Peyer's patch (tissue), 4 donors: Measurements from ENCODE around the gene SCN3B. TPM values are rescaled to one million over a fixed set of nuclear protein-coding genes. Genes with fewer than 3 reads are reported as not detected.

Experiments
- DNase-seq, 3 donors: peaks; one replicate each; pipeline ENCODE4 v3.0.0-alpha.2; 2017 to 2019
- H3K27ac ChIP-seq, 4 donors: fragments of 200-600 bp; sonication (generic); one replicate each; pipeline ENCODE4 v1.5.1; 2016 to 2019
- H3K27me3 ChIP-seq, 2 donors: fragments of 200-600 bp; sonication (generic); one replicate each; pipeline ENCODE4 v1.5.1; 2019
- H3K36me3 ChIP-seq, 3 donors: fragments of 200-600 bp; sonication (generic); one replicate each; pipeline ENCODE4 v1.5.1; 2016 to 2019
- H3K4me1 ChIP-seq, 4 donors: fragments of 200-600 bp; sonication (generic); one replicate each; pipeline ENCODE4 v1.5.1; 2016 to 2019
- H3K4me3 ChIP-seq, 4 donors: fragments of 200-600 bp; sonication (generic); 1 replicate in 3 of 4; 2 replicates in 1 of 4; pipeline ENCODE4 v1.5.1; 2016 to 2019; ENCODE audit warnings: mild to moderate bottlenecking in 1 of 4
- H3K9me3 ChIP-seq, 4 donors: fragments of 200-600 bp; sonication (generic); one replicate each; pipeline ENCODE4 v1.5.1; 2016 to 2019; ENCODE audit warnings: mild to moderate bottlenecking in 1 of 4
- POLR2A ChIP-seq, 2 donors: fragments of 450-650 bp; IDR thresholded peaks; one replicate each; pipeline ENCODE4 v1.5.1; 2017; ENCODE audit warnings: antibody characterized with exemption in 2 of 2, mild to moderate bottlenecking in 2 of 2, moderate library complexity in 2 of 2
- total RNA-seq, 4 donors: library from RNA; depleted of rRNA; stranded (reverse); fragments of >200 nt; gene quantifications; one replicate each; pipeline ENCODE4 v1.1.0, GENCODE V29; 2016
- TF ChIP-seq, protein P1 (sequence below), 6 experiments: fragments of 450-650 bp in 4 of 6; fragments of 200-600 bp in 2 of 6; sonication (generic) in 1 of 6; IDR thresholded peaks; one replicate each; pipeline ENCODE4 v1.5.1; 2017 to 2019; ENCODE audit warnings: antibody characterized with exemption in 6 of 6, mild to moderate bottlenecking in 3 of 6, moderate library complexity in 1 of 6

The SCN3B gene
- total RNA-seq, 4 donors from 2014 or later = 0.80 to 4.4 (median 1.3) TPM

DNA sequence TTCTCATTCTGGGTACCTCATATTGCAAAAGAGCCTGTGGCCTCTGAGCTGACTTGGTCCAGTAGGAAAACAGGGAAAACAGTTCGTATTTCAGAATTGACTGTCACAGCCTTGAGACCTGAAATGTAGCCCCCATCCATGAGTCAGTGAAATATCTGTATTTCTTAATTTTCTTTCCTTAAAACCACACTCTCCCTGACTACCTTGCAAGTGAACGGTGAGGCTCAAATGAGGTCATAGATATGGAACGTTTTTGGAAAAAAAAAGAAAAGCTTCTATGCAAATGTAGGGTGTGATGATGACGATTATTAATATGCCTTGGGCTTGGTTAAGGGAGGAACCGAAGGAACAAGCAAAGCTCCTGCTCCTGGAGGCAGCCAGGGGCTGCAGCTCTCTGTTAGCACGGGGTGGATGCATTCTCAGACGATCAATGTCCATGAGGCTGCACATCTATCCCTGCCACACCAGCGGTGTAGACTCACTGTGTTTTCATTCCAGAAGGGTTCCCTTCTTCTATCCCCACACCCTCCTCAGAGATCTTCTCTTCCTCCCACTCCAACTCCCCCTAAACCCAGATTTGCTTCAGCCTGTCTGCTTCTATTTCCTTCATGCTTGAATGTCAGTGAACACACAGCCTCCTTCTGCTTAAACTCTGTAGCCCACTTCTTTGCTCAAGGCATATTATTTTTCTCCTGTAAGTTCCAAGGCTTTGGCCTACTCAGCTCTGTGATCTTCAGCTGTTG is 29.2 kb upstream of the SCN3B start:
- H3K4me1 ChIP-seq = no peaks in the 10 kb centered on the region

DNA sequence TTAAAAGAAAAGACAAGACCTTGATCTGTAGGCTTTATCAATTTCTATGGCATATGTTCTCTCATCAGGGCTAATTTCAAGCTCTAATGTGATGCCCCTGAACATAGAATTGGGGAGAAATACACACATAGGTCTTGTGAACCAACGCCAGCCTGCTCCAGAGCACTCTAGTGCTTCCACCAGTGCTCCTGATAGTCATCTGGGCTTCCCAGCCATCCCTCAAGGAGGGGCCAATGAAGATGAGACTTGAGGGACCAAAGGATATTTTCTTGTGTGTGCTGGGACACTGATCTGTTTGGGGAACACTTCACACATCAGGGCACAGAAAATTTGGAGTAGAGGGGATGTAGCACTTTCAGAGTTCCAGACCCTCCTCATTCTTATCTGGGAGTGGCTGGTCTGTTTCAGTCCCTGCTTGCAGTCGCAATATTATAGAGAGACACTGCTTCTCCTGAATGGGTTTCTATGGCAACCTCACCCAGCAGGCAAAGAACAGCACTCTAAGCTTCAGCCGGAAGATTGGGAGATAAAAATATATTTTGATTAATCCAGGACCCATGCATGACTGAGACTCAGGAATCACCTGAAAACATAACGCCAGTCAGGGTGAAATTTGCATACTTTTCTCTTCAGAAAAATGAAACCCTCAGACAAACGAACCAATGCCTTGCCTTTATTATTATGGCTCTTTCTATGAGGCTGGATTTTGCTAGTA is 28.4 kb upstream of the SCN3B start:
- no peak for TF ChIP-seq POLR2A (IDR thresholded peaks at IDR 0.05)
- TF ChIP-seq, protein P1, sequence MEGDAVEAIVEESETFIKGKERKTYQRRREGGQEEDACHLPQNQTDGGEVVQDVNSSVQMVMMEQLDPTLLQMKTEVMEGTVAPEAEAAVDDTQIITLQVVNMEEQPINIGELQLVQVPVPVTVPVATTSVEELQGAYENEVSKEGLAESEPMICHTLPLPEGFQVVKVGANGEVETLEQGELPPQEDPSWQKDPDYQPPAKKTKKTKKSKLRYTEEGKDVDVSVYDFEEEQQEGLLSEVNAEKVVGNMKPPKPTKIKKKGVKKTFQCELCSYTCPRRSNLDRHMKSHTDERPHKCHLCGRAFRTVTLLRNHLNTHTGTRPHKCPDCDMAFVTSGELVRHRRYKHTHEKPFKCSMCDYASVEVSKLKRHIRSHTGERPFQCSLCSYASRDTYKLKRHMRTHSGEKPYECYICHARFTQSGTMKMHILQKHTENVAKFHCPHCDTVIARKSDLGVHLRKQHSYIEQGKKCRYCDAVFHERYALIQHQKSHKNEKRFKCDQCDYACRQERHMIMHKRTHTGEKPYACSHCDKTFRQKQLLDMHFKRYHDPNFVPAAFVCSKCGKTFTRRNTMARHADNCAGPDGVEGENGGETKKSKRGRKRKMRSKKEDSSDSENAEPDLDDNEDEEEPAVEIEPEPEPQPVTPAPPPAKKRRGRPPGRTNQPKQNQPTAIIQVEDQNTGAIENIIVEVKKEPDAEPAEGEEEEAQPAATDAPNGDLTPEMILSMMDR (IDR thresholded peaks at IDR 0.05) = no peak
- Histone ChIP-seq H3K4me1 (no peaks in the 10 kb centered on the region), H3K9me3 (no peaks in the 10 kb centered on the region), H3K36me3 (no peaks in the 10 kb centered on the region), H3K4me3 (no peak overlapping the region), H3K27me3 (no peaks in the 10 kb centered on the region), H3K27ac (no peak overlapping the region)
- no peak for DNase-seq

More for the DNA sequence above, 29.2 kb upstream of the SCN3B start:
- Histone ChIP-seq H3K4me3 (no peak overlapping the region), H3K27me3 (no peaks in the 10 kb centered on the region), H3K27ac (no peak overlapping the region), H3K36me3 (no peaks in the 10 kb centered on the region), H3K9me3 (no peaks in the 10 kb centered on the region)
- no peak for DNase-seq
- TF ChIP-seq POLR2A (IDR thresholded peaks at IDR 0.05) = no peak
- TF ChIP-seq, protein P1 (IDR thresholded peaks at IDR 0.05) = no peak

DNA sequence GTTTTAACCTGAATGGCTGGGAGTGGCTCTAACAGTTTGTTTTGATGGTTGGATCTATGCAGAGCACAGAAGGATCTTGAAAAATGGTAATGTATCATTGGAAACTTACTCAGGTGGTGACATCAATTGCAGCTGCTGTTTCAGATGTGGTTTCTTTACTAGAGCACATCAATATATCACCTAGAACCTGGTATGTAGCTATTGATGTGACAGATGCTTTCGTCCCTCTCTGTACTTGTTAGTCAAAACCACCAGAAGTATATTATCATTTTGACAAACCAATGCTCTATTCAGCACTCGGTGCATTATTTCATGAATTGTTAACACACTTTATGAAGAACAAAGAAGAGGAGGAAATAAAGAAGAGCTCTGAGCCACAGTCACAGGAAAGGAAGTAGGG is 26.6 kb upstream of the SCN3B start:
- TF ChIP-seq, protein P1 (IDR thresholded peaks at IDR 0.05) = no peak
- no peak for TF ChIP-seq POLR2A (IDR thresholded peaks at IDR 0.05)
- no peak overlapping the region for H3K27ac ChIP-seq
- no peaks in the 10 kb centered on the region for H3K9me3 ChIP-seq
- no peak for DNase-seq
- H3K4me3 ChIP-seq = no peak overlapping the region
- H3K4me1 ChIP-seq = no peaks in the 10 kb centered on the region
- H3K36me3 ChIP-seq = no peaks in the 10 kb centered on the region
- H3K27me3 ChIP-seq = no peaks in the 10 kb centered on the region

DNA sequence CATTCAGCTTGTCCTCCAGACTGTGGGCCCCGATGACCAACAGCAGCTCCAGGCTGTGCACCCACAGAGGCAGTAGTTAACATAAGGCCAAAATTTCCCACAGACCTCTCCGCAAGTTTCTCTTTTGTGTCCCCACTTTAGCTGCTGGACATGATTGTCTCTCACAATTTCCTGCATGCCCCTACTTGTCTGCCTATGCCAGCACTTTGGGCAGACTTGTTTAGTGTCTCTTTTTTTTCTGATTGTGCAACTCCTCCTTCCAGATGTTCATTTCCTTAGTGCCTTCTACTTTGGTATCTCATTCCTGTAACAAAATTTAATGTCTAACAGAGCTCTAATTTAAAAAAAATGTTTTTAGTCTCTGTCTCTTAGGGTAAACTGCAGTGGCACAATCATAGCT is 23.8 kb upstream of the SCN3B start:
- TF ChIP-seq, protein P1 (IDR thresholded peaks at IDR 0.05) = no peak
- no peak for TF ChIP-seq POLR2A (IDR thresholded peaks at IDR 0.05)
- DNase-seq = no peak
- H3K9me3 ChIP-seq = no peaks in the 10 kb centered on the region
- H3K27ac ChIP-seq = no peak overlapping the region
- no peak overlapping the region for H3K4me3 ChIP-seq
- no peaks in the 10 kb centered on the region for H3K27me3 ChIP-seq
- H3K36me3 ChIP-seq = no peaks in the 10 kb centered on the region
- H3K4me1 ChIP-seq = no peaks in the 10 kb centered on the region

DNA sequence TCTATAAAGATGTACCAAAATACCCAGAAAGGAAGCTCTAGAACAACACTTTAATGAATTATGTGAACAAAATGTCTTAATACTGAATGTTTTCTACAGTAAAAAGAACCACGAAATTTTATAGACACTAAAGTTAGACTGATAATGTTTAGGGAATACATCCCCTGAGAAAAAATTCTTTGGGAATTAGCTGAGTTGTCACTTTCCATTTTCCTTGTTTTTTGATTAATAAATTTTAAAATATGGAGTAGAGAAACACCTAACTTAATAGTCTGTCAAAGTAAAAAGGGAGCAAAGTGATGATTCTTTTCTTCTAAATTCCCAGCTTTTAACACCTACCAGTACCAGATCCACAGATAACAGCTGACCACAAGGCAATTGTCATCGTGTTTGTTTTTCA is 23.1 kb upstream of the SCN3B start:
- H3K27ac ChIP-seq = no peak overlapping the region
- TF ChIP-seq POLR2A (IDR thresholded peaks at IDR 0.05) = no peak
- TF ChIP-seq, protein P1 (IDR thresholded peaks at IDR 0.05) = no peak
- DNase-seq = no peak
- H3K9me3 ChIP-seq = no peaks in the 10 kb centered on the region
- no peak overlapping the region for H3K4me3 ChIP-seq
- H3K4me1 ChIP-seq = no peaks in the 10 kb centered on the region
- H3K36me3 ChIP-seq = no peaks in the 10 kb centered on the region
- H3K27me3 ChIP-seq = no peaks in the 10 kb centered on the region
